ENCODE data around the gene OR13C5.
"Not testable (repeated sequence)": the region's sequence is repeated elsewhere in the genome, so short reads cannot be mapped to it uniquely, and the experiment has no call there.

DNA sequence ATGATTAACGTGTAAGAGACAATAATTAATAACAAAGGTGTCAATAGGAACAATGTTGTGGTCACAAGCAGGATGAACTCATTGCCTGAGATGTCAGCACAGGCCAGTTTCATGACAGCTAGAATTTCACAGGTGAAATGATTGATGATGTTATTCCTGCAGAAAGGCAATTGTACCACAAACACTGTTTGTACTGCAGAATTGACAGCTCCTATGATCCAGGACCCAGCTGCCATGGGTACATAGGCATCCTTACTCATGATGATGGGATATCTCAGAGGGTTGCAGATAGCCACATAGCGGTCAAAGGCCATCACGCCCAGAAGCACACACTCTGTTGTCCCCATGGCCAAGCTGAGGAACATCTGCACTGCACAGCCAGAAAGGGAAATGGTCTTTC is 464 bp downstream of the OR13C5 start:
- TF ChIP-seq, protein P1, sequence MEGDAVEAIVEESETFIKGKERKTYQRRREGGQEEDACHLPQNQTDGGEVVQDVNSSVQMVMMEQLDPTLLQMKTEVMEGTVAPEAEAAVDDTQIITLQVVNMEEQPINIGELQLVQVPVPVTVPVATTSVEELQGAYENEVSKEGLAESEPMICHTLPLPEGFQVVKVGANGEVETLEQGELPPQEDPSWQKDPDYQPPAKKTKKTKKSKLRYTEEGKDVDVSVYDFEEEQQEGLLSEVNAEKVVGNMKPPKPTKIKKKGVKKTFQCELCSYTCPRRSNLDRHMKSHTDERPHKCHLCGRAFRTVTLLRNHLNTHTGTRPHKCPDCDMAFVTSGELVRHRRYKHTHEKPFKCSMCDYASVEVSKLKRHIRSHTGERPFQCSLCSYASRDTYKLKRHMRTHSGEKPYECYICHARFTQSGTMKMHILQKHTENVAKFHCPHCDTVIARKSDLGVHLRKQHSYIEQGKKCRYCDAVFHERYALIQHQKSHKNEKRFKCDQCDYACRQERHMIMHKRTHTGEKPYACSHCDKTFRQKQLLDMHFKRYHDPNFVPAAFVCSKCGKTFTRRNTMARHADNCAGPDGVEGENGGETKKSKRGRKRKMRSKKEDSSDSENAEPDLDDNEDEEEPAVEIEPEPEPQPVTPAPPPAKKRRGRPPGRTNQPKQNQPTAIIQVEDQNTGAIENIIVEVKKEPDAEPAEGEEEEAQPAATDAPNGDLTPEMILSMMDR (IDR thresholded peaks at IDR 0.05; ENCODE audit: low read depth, low read length, missing input control) = not testable (repeated sequence)
- TF ChIP-seq RAD21 (IDR thresholded peaks at IDR 0.05); FOXA1 (IDR thresholded peaks at IDR 0.05); EGR1 (IDR thresholded peaks at IDR 0.05; ENCODE audit: low read depth in 2 of 2); YY1 (IDR thresholded peaks at IDR 0.05); GABPA (IDR thresholded peaks at IDR 0.05 in 1 of 2, conservative IDR thresholded peaks at IDR 0.05 in 1 of 2); JUND (IDR thresholded peaks at IDR 0.05); TAF1 (conservative IDR thresholded peaks at IDR 0.05): not testable (repeated sequence)
- TF ChIP-seq, protein P2, sequence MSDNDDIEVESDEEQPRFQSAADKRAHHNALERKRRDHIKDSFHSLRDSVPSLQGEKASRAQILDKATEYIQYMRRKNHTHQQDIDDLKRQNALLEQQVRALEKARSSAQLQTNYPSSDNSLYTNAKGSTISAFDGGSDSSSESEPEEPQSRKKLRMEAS (IDR thresholded peaks at IDR 0.05) = not testable (repeated sequence)

All from liver (tissue), 3 donors.